ENCODE measurements around the gene NT5C1A.

NT5C1A gene

GRCh38 chr1:39679821-39680220 is 7.9 kb upstream of the NT5C1A start:
- in situ Hi-C loops (cut with MboI; ENCODE audit: low sequenced_read_pairs, unreplicated experiment), result no loop called here
- DNase-seq (ENCODE audit: low spot score), result no peak

GRCh38 chr1:39678889-39679288 is 7.0 kb upstream of the NT5C1A start:
- no peak for TF ChIP-seq CTCF (IDR thresholded peaks at IDR 0.05; ENCODE audit: borderline replicate concordance, control extremely low read depth, extremely low read depth, insufficient read depth, missing control alignments)
- DNase-seq (ENCODE audit: low spot score), result no peak
- in situ Hi-C loops (cut with MboI; ENCODE audit: low sequenced_read_pairs, unreplicated experiment), result no loop called here

More at GRCh38 chr1:39679821-39680220, 7.9 kb upstream of the NT5C1A start:
- TF ChIP-seq CTCF (IDR thresholded peaks at IDR 0.05; ENCODE audit: borderline replicate concordance, control extremely low read depth, extremely low read depth, insufficient read depth, missing control alignments), result no peak

GRCh38 chr1:39677645-39678044 is 5.7 kb upstream of the NT5C1A start:
- DNase-seq (ENCODE audit: low spot score), result no peak
- no peak for TF ChIP-seq CTCF (IDR thresholded peaks at IDR 0.05; ENCODE audit: borderline replicate concordance, control extremely low read depth, extremely low read depth, insufficient read depth, missing control alignments)
- in situ Hi-C loops (cut with MboI; ENCODE audit: low sequenced_read_pairs, unreplicated experiment), result no loop called here

- TF ChIP-seq CTCF (IDR thresholded peaks at IDR 0.05; ENCODE audit: borderline replicate concordance, control extremely low read depth, extremely low read depth, insufficient read depth, missing control alignments), result no peak
- in situ Hi-C loops (cut with MboI; ENCODE audit: low sequenced_read_pairs, unreplicated experiment), result no loop called here
- DNase-seq (ENCODE audit: low spot score), result no peak
Observed at GRCh38 chr1:39676948-39677548, 5.1 kb upstream of the NT5C1A start.

GRCh38 chr1:39675220-39675619 is 3.3 kb upstream of the NT5C1A start:
- DNase-seq (ENCODE audit: low spot score), result no peak
- in situ Hi-C loops (cut with MboI; ENCODE audit: low sequenced_read_pairs, unreplicated experiment), result no loop called here
- no peak for TF ChIP-seq CTCF (IDR thresholded peaks at IDR 0.05; ENCODE audit: borderline replicate concordance, control extremely low read depth, extremely low read depth, insufficient read depth, missing control alignments)

- in situ Hi-C loops (cut with MboI; ENCODE audit: low sequenced_read_pairs, unreplicated experiment), result no loop called here
- TF ChIP-seq CTCF (IDR thresholded peaks at IDR 0.05; ENCODE audit: borderline replicate concordance, control extremely low read depth, extremely low read depth, insufficient read depth, missing control alignments), result no peak
- no peak for DNase-seq (ENCODE audit: low spot score)
Observed at GRCh38 chr1:39673215-39673614, 1.3 kb upstream of the NT5C1A start.
